GM15510 (cell line): ENCODE results near the gene MBD1.
A peak's percentile ranks its signal among the peaks of the same experiment; 100 is the strongest.

Experiments
- POLR2A ChIP-seq: IDR thresholded peaks from 3 replicates; pipeline ENCODE4 v1.6.1; 2011; ENCODE audit warnings: borderline replicate concordance; ENCODE audit not compliant: insufficient read length; ENCODE audit errors: extremely low read depth

MBD1 gene

DNA sequence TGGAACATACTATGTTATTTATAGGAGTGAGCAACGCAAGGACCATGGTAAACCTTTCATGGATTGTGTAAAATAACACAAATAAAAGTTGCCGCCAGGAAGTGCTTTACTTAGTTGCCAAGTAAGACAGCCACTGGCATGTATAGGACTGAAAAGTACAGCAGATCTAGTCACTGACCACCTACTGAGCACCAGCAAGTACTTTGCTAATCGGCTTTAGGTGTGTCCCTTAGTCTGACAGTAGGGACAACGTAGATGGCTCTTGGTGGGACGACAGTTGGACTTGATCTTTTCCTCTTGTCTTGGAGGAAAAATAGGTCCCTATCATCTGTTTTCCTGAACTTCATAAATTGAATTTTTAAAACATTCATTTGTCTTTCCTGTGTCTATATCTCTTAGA is 19.8 kb upstream of the MBD1 start:
- no peak for TF ChIP-seq POLR2A

DNA sequence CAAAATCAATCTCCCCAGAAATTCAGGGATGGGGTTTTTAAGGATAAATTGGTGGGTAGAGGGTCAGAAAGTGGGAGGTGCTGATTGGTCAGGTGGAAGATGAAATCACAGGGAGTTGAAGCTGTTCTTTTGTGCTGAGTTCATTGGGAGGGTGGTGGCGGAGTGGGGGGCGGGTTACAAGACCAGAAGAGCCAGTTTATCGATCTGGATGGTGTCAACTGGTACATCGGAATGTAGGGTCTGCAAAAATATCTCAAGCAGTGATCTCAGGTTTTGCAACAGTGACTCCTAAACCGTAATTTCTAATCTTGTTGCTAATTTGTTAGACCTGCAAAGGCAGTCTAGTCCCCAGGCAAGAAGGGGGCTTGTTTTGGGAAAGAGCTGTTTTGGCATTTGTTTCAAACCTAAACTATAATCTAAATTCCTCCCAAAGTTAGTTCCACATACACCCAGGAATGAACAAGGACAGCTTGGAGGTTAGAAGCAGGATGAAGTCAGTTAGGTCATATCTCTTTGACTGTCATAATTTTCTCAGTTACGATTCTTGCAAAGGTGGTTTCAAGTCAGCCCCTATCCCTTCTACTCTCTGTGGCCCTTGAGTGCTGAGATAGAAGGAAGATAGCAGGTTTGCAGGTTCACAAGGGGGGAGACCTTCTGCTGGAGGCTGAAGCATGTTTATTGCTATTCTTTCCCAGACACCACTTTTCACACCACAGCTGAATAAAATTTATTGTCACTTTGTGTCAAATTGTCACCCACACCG is 18.5 kb upstream of the MBD1 start:
- TF ChIP-seq POLR2A: no peak

DNA sequence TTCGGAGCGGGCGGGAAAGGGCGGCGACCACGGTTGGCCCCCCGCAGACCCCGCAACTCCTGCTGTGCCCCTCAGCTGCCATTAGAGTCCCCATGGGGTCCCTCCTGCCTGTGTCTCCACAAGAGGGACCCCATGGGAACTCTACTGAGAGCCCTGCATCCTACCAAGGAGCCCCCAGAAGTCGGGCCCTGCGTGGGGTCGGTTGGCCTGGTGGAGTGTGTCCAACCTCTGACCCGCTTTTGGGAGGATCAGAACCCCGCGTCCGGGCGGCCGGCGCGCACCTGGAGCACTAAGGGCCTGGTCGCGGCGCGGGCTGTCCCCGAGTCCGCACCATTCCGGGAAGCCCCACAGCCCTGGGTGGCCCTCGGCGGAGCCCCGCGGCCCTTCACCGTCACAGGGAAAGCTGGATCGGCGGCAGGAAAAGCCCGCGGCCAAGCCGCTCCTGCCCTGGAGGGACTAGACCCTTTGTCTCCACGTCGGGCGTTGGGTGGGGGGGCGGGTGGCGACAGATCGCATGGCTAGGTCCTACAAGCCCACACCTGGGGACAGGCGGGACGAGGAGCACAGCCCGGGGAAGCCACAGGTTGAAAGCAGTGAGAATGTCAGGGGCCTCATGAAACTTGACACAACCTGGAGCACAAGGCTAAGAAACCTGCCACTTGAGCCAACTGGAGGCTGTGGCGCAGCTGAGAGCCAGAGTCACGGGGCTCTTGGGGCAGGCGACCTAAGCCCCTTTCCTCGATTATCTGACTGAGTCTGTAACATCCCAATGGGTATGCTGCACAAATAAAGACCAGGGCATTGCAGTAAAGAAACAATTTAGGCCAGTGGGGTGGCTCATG is 17.3 kb upstream of the MBD1 start:
- no peak for TF ChIP-seq POLR2A

DNA sequence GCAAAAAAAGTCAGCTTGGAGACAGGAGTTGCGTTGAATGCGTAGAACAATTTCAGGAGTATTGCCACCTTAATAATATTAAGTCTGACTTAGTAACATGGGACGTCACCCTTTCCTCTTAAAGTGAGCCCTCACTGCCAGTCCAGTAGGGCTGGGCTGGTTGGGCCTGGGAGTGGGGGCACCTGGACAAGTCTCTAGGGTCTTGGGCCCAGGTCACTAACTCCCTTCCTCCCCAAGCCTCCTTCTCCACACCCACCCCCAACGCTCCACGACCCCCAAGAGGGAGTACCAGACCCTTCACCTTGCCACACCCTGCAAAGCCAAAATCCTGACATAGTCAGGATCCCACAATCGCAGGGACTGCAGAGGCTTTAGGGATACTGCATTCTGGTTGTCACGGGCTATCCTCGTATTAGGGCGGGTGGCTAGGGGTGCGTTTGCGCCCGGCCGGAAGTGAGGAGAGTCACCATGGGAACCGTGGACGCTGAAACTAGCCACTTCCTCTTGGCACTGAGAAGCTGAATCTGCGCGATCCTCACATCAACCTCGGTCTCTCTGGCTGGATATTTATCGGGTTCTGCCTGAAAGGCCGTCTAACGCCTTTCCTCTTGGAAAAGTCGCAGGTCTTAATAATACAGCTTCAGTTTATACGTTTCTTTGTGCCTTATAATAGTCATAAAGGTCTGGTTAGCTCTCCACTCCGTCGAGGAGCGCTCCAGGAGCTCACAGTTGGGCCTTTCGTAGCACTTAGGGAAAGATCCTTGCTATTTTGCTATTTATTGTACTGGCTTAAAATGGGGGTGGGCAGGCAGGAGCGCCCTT is 16.5 kb upstream of the MBD1 start:
- no peak for TF ChIP-seq POLR2A

DNA sequence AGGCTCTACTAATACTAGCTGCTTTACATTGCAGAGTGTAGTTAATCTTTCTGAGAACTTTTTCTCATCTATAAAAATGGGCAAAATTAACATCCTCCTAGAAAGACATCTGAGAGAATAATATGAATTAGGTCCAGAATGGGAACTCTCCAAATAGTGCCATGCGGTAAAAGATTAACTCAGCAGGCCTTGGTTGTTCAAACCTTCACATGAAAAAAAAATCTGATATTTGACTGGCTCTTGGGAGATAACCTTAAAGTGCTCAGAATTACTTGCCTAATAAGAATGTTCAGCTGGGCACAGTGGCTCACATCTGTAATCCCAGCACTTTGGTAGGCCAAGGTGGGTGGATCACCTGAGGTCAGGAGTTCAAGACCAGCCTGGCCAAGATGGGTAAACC is 11.7 kb upstream of the MBD1 start:
- TF ChIP-seq POLR2A: no peak

DNA sequence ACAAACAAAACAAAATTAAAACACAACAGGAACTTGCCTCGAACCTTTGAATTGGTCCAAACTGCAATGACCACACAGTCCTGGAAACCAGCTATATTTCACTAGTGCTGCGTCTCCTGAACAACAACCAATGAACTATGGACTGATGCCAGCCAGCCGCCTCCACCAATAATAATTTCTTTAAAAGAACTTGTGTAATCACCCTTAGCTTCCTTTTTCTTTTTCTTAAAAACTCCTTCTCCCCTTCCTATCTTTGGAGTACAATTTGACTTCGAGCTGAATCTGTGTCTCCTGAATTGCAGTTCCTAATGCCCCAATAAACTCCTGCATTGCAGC is 7.8 kb upstream of the MBD1 start:
- no peak for TF ChIP-seq POLR2A

DNA sequence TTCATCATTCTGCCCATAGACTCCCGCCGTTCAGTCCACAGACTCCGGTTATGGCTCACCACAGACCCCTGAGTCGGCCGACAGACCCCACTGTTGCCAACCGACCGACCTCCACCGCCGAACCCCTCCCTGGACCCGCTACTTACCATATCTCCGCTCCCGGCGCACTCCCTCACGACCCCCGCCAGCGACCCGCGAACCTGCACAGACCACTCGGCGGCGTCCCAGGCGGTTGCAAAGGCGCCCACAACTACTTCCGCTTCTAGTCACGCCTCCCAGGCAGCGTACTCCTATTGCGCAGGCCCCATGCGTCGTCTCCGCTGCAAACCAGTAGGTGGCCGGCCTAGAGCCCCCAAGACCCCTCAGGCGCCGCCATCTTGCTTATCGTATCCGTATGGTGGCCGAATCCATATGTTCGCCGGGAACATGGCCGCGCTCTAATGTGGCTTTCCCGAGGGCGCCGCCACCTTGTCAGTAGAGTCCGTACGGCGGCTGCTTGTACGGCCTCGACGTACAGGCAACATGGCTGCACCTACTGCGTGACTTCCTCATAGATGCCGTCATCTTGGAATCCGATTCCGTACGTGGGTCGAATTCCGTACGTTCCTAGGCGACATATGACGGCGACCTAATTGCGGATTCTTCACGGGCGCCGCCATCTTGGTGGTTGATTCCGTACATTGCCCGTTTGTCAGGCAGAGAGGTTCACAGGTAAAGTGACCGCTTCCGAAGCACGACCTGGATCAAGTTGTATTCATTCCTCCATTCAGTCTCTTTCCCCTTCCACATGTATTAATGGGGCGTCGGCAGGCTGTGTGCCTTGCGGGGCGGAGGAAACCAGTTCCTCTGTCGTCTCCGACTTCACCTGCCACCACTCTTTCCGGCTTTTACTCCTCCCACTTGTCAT is 6.4 kb upstream of the MBD1 start, which contains the start of gene CXXC1:
Gene CXXC1, minus strand, starts transcription at position 252 of the 907 bp plus-strand sequence. Its CDS starts 103 bp downstream, at position 149.
- TF ChIP-seq POLR2A: peak; percentile 79

DNA sequence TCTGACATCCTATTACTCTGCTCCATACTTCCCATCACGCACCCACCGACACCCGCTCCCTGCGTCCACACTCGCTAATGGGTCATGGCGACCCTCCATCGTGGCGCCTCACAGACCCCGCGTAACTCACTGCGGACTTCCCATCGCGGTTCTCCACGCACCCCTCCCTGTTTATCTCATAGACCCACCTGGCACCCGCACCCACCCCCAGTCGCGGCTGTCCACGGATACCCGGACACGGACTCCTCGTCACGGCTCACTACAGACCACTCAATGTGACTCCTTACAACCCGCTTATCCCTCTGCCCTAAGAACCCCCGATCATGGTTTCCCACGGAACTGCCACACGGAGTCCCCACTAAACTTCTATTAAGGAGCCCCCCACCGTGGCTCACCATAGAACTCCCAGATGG is 5.7 kb upstream of the MBD1 start:
- TF ChIP-seq POLR2A: no peak

DNA sequence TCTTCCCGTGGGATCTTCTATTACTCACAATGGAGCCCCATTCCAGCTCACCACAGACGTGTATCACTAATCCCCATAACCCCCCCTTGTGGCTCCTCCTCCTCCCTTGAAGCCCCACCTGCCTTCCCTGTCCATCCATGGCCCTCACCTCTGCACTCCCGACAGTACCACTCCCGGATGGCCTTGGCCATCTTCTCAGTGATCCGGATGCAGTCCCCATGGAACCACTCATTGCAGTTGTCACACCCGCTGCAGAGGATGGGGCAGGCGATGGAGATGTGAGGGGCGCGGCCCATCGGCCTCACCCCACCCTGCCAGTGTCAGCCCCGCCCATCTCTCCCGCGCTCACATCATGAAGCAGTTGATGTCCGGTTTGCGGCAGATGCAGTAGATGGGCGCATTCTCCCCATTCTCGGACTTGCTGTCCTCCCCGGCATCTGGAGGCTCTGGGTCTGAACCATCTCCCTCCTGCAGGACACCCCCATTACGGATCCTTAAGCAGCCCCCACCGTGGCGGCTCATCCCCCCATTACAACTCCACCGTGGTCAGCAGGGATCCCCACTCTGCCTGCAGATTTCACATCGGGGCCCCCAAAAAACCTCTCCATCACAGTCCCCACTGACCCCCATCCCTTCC is 5.2 kb upstream of the MBD1 start:
- TF ChIP-seq POLR2A: no peak

DNA sequence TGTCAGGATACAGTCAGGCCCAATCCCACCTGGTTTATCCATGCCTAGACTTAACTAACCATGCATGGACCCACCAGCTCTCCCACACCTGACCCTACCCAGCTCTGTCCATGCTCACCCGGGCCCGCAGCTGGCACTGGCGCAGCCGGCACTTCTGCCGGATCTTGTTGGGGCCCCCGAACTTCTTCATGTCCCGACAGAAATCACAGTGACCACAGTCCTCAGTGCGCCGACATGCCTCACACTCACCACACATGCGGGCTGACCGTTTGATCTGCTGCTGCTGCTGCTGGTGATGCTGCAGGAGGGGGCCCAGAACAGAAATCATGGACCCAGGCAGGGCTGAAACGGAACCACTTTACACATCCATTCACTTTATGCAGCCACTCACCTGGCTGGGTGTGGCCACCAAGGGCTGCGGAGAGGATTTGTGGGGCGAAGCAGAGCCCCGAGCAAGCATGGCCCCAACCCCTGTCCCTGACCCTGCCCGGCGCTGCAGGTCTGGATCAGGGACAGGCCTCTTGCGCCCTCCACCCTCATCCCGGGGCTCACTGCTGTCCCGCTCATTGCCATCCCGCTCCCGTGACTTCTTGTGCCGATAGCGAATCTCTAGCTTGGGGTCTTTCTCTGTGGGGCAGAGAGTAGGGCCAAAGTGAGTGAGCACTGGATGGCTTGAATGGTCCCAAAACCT is 4.5 kb upstream of the MBD1 start:
- no peak for TF ChIP-seq POLR2A

DNA sequence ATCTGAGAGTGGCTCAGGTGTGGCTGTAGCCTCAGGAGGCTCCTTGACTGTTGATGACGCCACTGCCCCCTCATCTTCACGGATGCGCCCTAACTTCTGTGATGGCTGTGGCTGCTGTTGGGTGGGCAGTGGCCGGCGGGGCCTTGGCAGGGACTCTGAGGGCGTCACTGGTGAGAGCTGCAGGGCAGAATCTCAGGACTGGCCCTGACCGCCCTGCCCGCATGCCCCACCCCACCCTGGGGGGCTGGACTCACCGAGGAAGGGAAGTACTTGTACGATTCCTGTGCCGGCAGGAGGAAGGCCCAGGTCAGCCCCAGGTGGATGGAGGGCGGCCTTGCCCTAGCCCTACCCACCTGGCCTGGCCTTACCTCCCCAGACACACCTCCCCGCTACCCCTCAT is 3.7 kb upstream of the MBD1 start:
- TF ChIP-seq POLR2A: no peak

DNA sequence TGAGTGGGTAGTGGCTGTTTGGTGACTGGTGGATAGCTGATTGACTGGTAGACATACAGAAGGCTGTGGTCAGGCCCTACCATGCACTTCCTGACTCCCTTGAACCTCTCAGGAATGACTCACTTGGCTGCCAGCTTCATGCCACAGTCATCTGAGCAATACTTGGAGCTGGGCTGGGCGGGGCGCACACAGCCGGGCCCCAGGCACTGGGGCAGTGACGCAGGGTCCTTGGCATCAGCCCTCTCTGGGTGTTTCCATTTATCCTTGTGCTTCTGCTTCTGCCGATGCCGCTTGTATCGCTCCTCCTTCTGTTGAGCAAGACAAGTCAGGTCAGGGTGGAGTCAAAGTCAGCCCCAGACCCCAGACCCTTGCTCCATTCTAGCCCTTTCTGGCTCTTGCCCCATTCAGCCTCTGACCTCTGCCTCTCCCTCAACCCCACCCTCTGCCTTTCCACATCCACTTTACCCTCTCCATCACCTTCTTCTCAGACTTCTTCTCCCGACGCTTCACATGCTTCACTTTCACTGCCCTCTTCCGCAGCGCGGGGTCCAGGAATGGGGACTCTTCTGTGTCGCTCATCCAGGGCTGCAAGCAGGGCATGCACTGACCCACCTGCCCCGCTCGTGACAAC is 3.0 kb upstream of the MBD1 start:
- TF ChIP-seq POLR2A: no peak
